IMR-90 (cell line): ENCODE results near the gene ST8SIA6. TPM values are rescaled to one million over a fixed set of nuclear protein-coding genes. Genes with fewer than 3 reads are reported as not detected.

Experiments
- ATAC-seq: fragments of 200-7000 bp; cut with Tn5 transposase; 2 replicates; pipeline ENCODE4 v1.9.1; 2020; ENCODE audit warnings: low read depth, mild to moderate bottlenecking, moderate library complexity
- BruUV-seq: library from RNA; stranded (reverse); fragments of 400-500 nt; replicated peaks from 2 replicates; lab custom pipeline; 2021; lab: Mats Ljungman, UMichigan
- CTCF ChIA-PET: fragments of 300-600 bp; formaldehyde crosslinking; extraction: SDS; loops from one replicate; lab custom pipeline; 2021; ENCODE audit warnings: antibody characterized with exemption; lab: Yijun Ruan, JAX
- POLR2A ChIA-PET: fragments of 300-600 bp; sonication (Branson Sonifier 250); formaldehyde crosslinking; loops from one replicate; lab custom pipeline; 2022; ENCODE audit warnings: antibody characterized with exemption; ENCODE audit not compliant: unreplicated experiment; lab: Charles Lee
- DNase-seq: peaks from one replicate; pipeline ENCODE4 v3.0.0; 2013
- H2AFZ ChIP-seq: replicated peaks from 2 replicates; pipeline ENCODE3; 2013; ENCODE audit warnings: low read length, mild to moderate bottlenecking; ENCODE audit not compliant: poor library complexity
- H2AK5ac ChIP-seq: 2 replicates; pipeline ENCODE4 v1.6.1; 2013; ENCODE audit warnings: low read depth, low read length, inconsistent platforms
- H2AK9ac ChIP-seq: replicated peaks from 2 replicates; pipeline ENCODE3; 2013; ENCODE audit warnings: mild to moderate bottlenecking, low read depth, low read length, moderate library complexity; ENCODE audit not compliant: poor library complexity
- H2BK120ac ChIP-seq: 2 replicates; pipeline ENCODE4 v1.6.1; 2013; ENCODE audit warnings: low read depth, low read length, inconsistent platforms
- H2BK15ac ChIP-seq: 3 replicates; pipeline ENCODE4 v1.6.1; 2013; ENCODE audit warnings: low read depth, low read length, inconsistent platforms
- H2BK20ac ChIP-seq: 2 replicates; pipeline ENCODE4 v1.6.1; 2013; ENCODE audit warnings: low read depth, mild to moderate bottlenecking, inconsistent platforms, low read length, moderate library complexity
- H2BK5ac ChIP-seq: 2 replicates; pipeline ENCODE4 v1.6.1; 2013; ENCODE audit warnings: mild to moderate bottlenecking, low read depth, low read length, inconsistent platforms; ENCODE audit not compliant: poor library complexity, severe bottlenecking
- H3K14ac ChIP-seq: replicated peaks from 2 replicates; pipeline ENCODE4 v1.6.1; 2013; ENCODE audit warnings: low read depth, low read length, inconsistent platforms
- H3K18ac ChIP-seq: 2 replicates; pipeline ENCODE4 v1.6.1; 2013; ENCODE audit warnings: low read depth, low read length, control low read depth
- H3K23ac ChIP-seq: 2 replicates; pipeline ENCODE4 v1.6.1; 2013; ENCODE audit warnings: low read depth, low read length, inconsistent platforms
- H3K27ac ChIP-seq: 2 replicates; pipeline ENCODE4 v1.5.1; 2013; ENCODE audit warnings: mild to moderate bottlenecking, control low read depth, low read length; ENCODE audit not compliant: insufficient read depth
- H3K27me3 ChIP-seq: 2 replicates; pipeline ENCODE4 v1.6.1; 2013; ENCODE audit warnings: low read length; ENCODE audit not compliant: control insufficient read depth, insufficient read depth
- H3K36me3 ChIP-seq: 2 replicates; pipeline ENCODE4 v1.6.1; 2013; ENCODE audit warnings: low read length, mixed read lengths; ENCODE audit not compliant: control insufficient read depth, insufficient read depth
- H3K4ac ChIP-seq: 2 replicates; pipeline ENCODE4 v1.6.1; 2013; ENCODE audit warnings: low read depth, low read length, inconsistent platforms
- H3K4me1 ChIP-seq: 2 replicates; pipeline ENCODE4 v1.6.1; 2013; ENCODE audit warnings: low read length, mixed read lengths; ENCODE audit not compliant: control insufficient read depth, insufficient read depth
- H3K4me2 ChIP-seq: 2 replicates; pipeline ENCODE4 v1.6.1; 2013; ENCODE audit warnings: low read depth, mild to moderate bottlenecking, control low read depth, low read length, moderate library complexity
- H3K4me3 ChIP-seq: 2 replicates; pipeline ENCODE4 v1.5.1; 2013; ENCODE audit warnings: low read depth, mild to moderate bottlenecking, control low read depth, low read length, moderate library complexity; ENCODE audit not compliant: insufficient read depth
- H3K56ac ChIP-seq: 2 replicates; pipeline ENCODE4 v1.6.1; 2013; ENCODE audit warnings: low read length, inconsistent platforms; ENCODE audit not compliant: insufficient read depth; ENCODE audit errors: extremely low read depth
- H3K79me1 ChIP-seq, 2 experiments: 2 replicates each; pipeline ENCODE4 v1.6.1; 2013; ENCODE audit warnings: low read length in 2 of 2, inconsistent platforms in 1 of 2, low read depth in 1 of 2
- H3K9ac ChIP-seq: 2 replicates; pipeline ENCODE4 v1.6.1; 2013; ENCODE audit warnings: low read depth, low read length, control low read depth
- H3K9me1 ChIP-seq: 2 replicates; pipeline ENCODE4 v1.6.1; 2013; ENCODE audit warnings: low read length, inconsistent platforms; ENCODE audit not compliant: insufficient read depth
- H3K9me3 ChIP-seq: 2 replicates; pipeline ENCODE4 v1.6.1; 2013; ENCODE audit warnings: low read length; ENCODE audit not compliant: control insufficient read depth, insufficient read depth
- H4K20me1 ChIP-seq: 2 replicates; pipeline ENCODE4 v1.6.1; 2013; ENCODE audit warnings: low read length, inconsistent platforms; ENCODE audit not compliant: insufficient read depth
- H4K5ac ChIP-seq: 2 replicates; pipeline ENCODE4 v1.6.1; 2013; ENCODE audit warnings: mild to moderate bottlenecking, low read depth, low read length, control low read depth
- H4K8ac ChIP-seq, 2 experiments: 2 replicates each; pipeline ENCODE4 v1.6.1; 2013; ENCODE audit warnings: low read depth in 2 of 2, low read length in 2 of 2, control low read depth in 1 of 2, inconsistent platforms in 1 of 2
- H4K91ac ChIP-seq: 2 replicates; pipeline ENCODE4 v1.6.1; 2013; ENCODE audit warnings: low read depth, low read length, inconsistent platforms; ENCODE audit not compliant: insufficient read depth
- BHLHE40 ChIP-seq: fragments of 150-350 bp; IDR thresholded peaks from 2 replicates; pipeline ENCODE4 v1.6.1; 2016; ENCODE audit warnings: mild to moderate bottlenecking, low read depth, low read length
- CEBPB ChIP-seq: IDR thresholded peaks from 2 replicates; pipeline ENCODE4 v1.6.1; 2012; ENCODE audit warnings: low read depth, low read length, improper control_type of control experiment
- CHD1 ChIP-seq: IDR thresholded peaks from 2 replicates; pipeline ENCODE4 v1.6.1; 2012; ENCODE audit warnings: low read depth, low read length, improper control_type of control experiment
- CTCF ChIP-seq: conservative IDR thresholded peaks from 2 replicates; pipeline ENCODE4 v1.5.1; 2012; ENCODE audit warnings: mild to moderate bottlenecking, low read depth, low read length, improper control_type of control experiment
- ELK1 ChIP-seq: fragments of 150-350 bp; IDR thresholded peaks from 2 replicates; pipeline ENCODE4 v1.6.1; 2016; ENCODE audit warnings: low read depth, mild to moderate bottlenecking, low read length, moderate library complexity, borderline replicate concordance
- FOS ChIP-seq: fragments of 150-350 bp; IDR thresholded peaks from 2 replicates; pipeline ENCODE4 v1.6.1; 2016; ENCODE audit warnings: low read depth, low read length
- MAFK ChIP-seq: IDR thresholded peaks from 2 replicates; pipeline ENCODE4 v1.6.1; 2012; ENCODE audit warnings: low read depth, low read length, improper control_type of control experiment
- MAZ ChIP-seq: IDR thresholded peaks from 2 replicates; pipeline ENCODE4 v1.6.1; 2012; ENCODE audit warnings: low read depth, mild to moderate bottlenecking, low read length, improper control_type of control experiment, moderate library complexity, borderline replicate concordance
- MXI1 ChIP-seq: IDR thresholded peaks from 2 replicates; pipeline ENCODE4 v1.6.1; 2012; ENCODE audit warnings: low read depth, mild to moderate bottlenecking, low read length, moderate library complexity, borderline replicate concordance
- NFE2L2 ChIP-seq: fragments of 150-350 bp; IDR thresholded peaks from 2 replicates; pipeline ENCODE4 v1.6.1; 2016; ENCODE audit warnings: low read depth, mild to moderate bottlenecking, low read length
- POLR2A ChIP-seq: IDR thresholded peaks from 2 replicates; pipeline ENCODE4 v1.6.1; 2012; ENCODE audit warnings: mild to moderate bottlenecking, low read depth, low read length
- RAD21 ChIP-seq: IDR thresholded peaks from 2 replicates; pipeline ENCODE4 v1.6.1; 2012; ENCODE audit warnings: low read length, improper control_type of control experiment
- RCOR1 ChIP-seq: IDR thresholded peaks from 2 replicates; pipeline ENCODE4 v1.6.1; 2012; ENCODE audit warnings: mild to moderate bottlenecking, low read length, improper control_type of control experiment; ENCODE audit not compliant: insufficient replicate concordance
- RFX5 ChIP-seq: IDR thresholded peaks from 2 replicates; pipeline ENCODE4 v1.8.0; 2012; ENCODE audit warnings: low read depth, mild to moderate bottlenecking, low read length, moderate library complexity
- SMC3 ChIP-seq: fragments of 150-350 bp; IDR thresholded peaks from 2 replicates; pipeline ENCODE4 v1.6.1; 2016; ENCODE audit warnings: low read depth, mild to moderate bottlenecking, antibody characterized with exemption, low read length, moderate library complexity
- USF2 ChIP-seq: fragments of 150-350 bp; IDR thresholded peaks from 2 replicates; pipeline ENCODE4 v1.6.1; 2017; ENCODE audit warnings: mild to moderate bottlenecking, antibody characterized with exemption, low read length, low read depth
- WGBS, 2 experiments: methylation state at CpG; one replicate each; pipeline versions ENCODE4 v1.1.5 to v1.1.7; 2013; ENCODE audit warnings: missing lambda C conversion rate in 2 of 2; ENCODE audit not compliant: insufficient read length in 1 of 2; ENCODE audit errors: extremely low coverage in 2 of 2; 5-methylcytosine and 5-hydroxymethylcytosine counted together
- dilution Hi-C: fragments of 300-500 bp; cut with HindIII; formaldehyde crosslinking; loops from one replicate; pipeline ENCODE4 v1.14.3; 2018; ENCODE audit warnings: low sequenced_read_pairs; ENCODE audit not compliant: unreplicated experiment
- in situ Hi-C: fragments of 300-500 bp; cut with MboI; formaldehyde crosslinking; loops from 3 replicates; pipeline ENCODE4 v1.14.3; 2019; ENCODE audit warnings: low sequenced_read_pairs, inconsistent platforms, mixed read lengths
- intact Hi-C: fragments of 100-400 bp; cut with micrococcal nuclease; formaldehyde crosslinking; loops from 2 replicates; pipeline ENCODE4 v1.10.0; 2022
- polyA plus RNA-seq, 3 experiments: library from polyadenylated mRNA; depleted of rRNA; stranded (reverse); fragments of >200 nt; gene quantifications; 2 replicates each; pipeline ENCODE4 v1.2.3, GENCODE V29; 2012; ENCODE audit warnings: low replicate concordance in 1 of 3
- total RNA-seq: library from RNA; depleted of rRNA; stranded (reverse); fragments of >200 nt; gene quantifications from 2 replicates; pipeline ENCODE4 v1.2.3, GENCODE V29; 2012

ST8SIA6 gene
- total and polyA plus RNA-seq, 2 of the 4 experiments (the other 2 are of a cell fraction), result 0.10 to 0.18 TPM

GRCh38 chr10:17410907-17411306 lies 43.5 kb downstream of the ST8SIA6 start:
- no peak overlapping the region for H2BK5ac ChIP-seq
- no peaks in the 10 kb centered on the region for H4K20me1 ChIP-seq
- H3K4me3 ChIP-seq, result no peak overlapping the region
- no peak overlapping the region for H2BK15ac ChIP-seq
- H2BK120ac ChIP-seq, result no peak overlapping the region
- no TSS peak for BruUV-seq
- ATAC-seq, result no peak
- no peak overlapping the region for H4K5ac ChIP-seq
- intact Hi-C loops (no loop called here), dilution Hi-C loops (no loop called here), in situ Hi-C loops (no loop called here)
- no peak for DNase-seq
- no peak overlapping the region for H3K23ac ChIP-seq
- no peak overlapping the region for H2AFZ ChIP-seq
- H3K9ac ChIP-seq, result no peak overlapping the region
- H3K56ac ChIP-seq, result no peak overlapping the region
- no peak overlapping the region for H3K14ac ChIP-seq
- H3K27me3 ChIP-seq, result peaks cover 14% of the 10 kb centered on the region
- no peak overlapping the region for H4K91ac ChIP-seq
- TF ChIP-seq CEBPB, result no peak
- no peak for TF ChIP-seq FOS
- TF ChIP-seq SMC3, result no peak
- no peak for TF ChIP-seq MXI1
- TF ChIP-seq POLR2A, result no peak
- TF ChIP-seq MAZ, result no peak
- no peak for TF ChIP-seq RCOR1
- TF ChIP-seq CTCF, result no peak
- TF ChIP-seq NFE2L2, result no peak
- TF ChIP-seq CHD1, result no peak
- no peak for TF ChIP-seq RAD21
- no peak for TF ChIP-seq USF2
- TF ChIP-seq ELK1, result no peak
- TF ChIP-seq MAFK, result no peak
- no peak for TF ChIP-seq RFX5
- no peak for TF ChIP-seq BHLHE40
- H3K79me1 ChIP-seq, result no peaks in the 10 kb centered on the region
- no peaks in the 10 kb centered on the region for H3K36me3 ChIP-seq
- no peak overlapping the region for H3K18ac ChIP-seq
- no peaks in the 10 kb centered on the region for H3K9me1 ChIP-seq
- no peak overlapping the region for H2BK20ac ChIP-seq
- no CpG with 5 or more reads among the region's 5 CpGs for WGBS, 2 experiments
- ChIA-PET CTCF (no interaction called here), POLR2A (no interaction called here)
- H3K4ac ChIP-seq, result no peak overlapping the region
- no peak overlapping the region for H3K4me2 ChIP-seq
- H3K27ac ChIP-seq, result no peak overlapping the region
- H2AK5ac ChIP-seq, result no peak overlapping the region
- no peak overlapping the region for H4K8ac ChIP-seq
- no peak overlapping the region for H2AK9ac ChIP-seq
- H3K4me1 ChIP-seq, result no peaks in the 10 kb centered on the region
- H3K9me3 ChIP-seq, result no peaks in the 10 kb centered on the region
